Ectodermal cell (in vitro differentiated cells): ENCODE measurements around the gene MRS2.
"Not testable (repeated sequence)": the region's sequence is repeated elsewhere in the genome, so short reads cannot be mapped to it uniquely, and the experiment has no call there.

Experiments used
- H3K27ac ChIP-seq: 2 replicates; pipeline ENCODE4 v1.7.0; 2013; ENCODE audit warnings: mild to moderate bottlenecking, low read depth, low read length; ENCODE audit not compliant: insufficient read depth, poor library complexity, severe bottlenecking
- H3K27me3 ChIP-seq: 2 replicates; pipeline ENCODE4 v1.7.0; 2013; ENCODE audit warnings: mild to moderate bottlenecking, low read length; ENCODE audit not compliant: insufficient read depth, control insufficient read depth, poor library complexity, severe bottlenecking
- H3K36me3 ChIP-seq: one replicate; pipeline ENCODE4 v1.7.0; 2013; ENCODE audit warnings: low read length; ENCODE audit not compliant: control insufficient read depth, insufficient read depth
- H3K4me1 ChIP-seq: one replicate; pipeline ENCODE4 v1.7.0; 2013; ENCODE audit warnings: low read length; ENCODE audit not compliant: control insufficient read depth, insufficient read depth
- H3K4me3 ChIP-seq: 2 replicates; pipeline ENCODE4 v1.7.0; 2013; ENCODE audit warnings: low read depth, low read length, control low read depth; ENCODE audit not compliant: insufficient read depth
- H3K9me3 ChIP-seq: 2 replicates; pipeline ENCODE4 v1.7.0; 2013; ENCODE audit warnings: mild to moderate bottlenecking, low read length, moderate library complexity; ENCODE audit not compliant: control insufficient read depth
- WGBS, 2 experiments: methylation state at CpG; one replicate each; pipeline ENCODE4 v1.1.7; 2013; ENCODE audit warnings: missing lambda C conversion rate in 2 of 2; 5-methylcytosine and 5-hydroxymethylcytosine counted together

The MRS2 gene

GRCh38 chr6:24374612-24375011, 28.1 kb upstream of the MRS2 start:
- Histone ChIP-seq H3K9me3 (no peaks in the 10 kb centered on the region), H3K4me1 (no peaks in the 10 kb centered on the region), H3K4me3 (no peak overlapping the region), H3K27me3 (no peaks in the 10 kb centered on the region), H3K27ac (no peak overlapping the region), H3K36me3 (no peaks in the 10 kb centered on the region)
- WGBS, 2 experiments: 92 to 93% methylated on average over 6 of the region's 6 CpGs

- H3K4me1 ChIP-seq: no peaks in the 10 kb centered on the region
- no peaks in the 10 kb centered on the region for H3K27me3 ChIP-seq
- H3K36me3 ChIP-seq: no peaks in the 10 kb centered on the region
- H3K4me3 ChIP-seq: no peak overlapping the region
- H3K27ac ChIP-seq: no peak overlapping the region
- H3K9me3 ChIP-seq: no peaks in the 10 kb centered on the region
- WGBS, 2 experiments: 71% methylated on average over 4 of the region's 4 CpGs
Measured at GRCh38 chr6:24376871-24377270, 25.9 kb upstream of the MRS2 start.

- Histone ChIP-seq H3K4me1 (no peaks in the 10 kb centered on the region), H3K27me3 (no peaks in the 10 kb centered on the region), H3K4me3 (no peak overlapping the region), H3K9me3 (no peaks in the 10 kb centered on the region), H3K27ac (no peak overlapping the region), H3K36me3 (no peaks in the 10 kb centered on the region)
- 92% methylated on average over 1 of the region's 1 CpG for WGBS, 2 experiments
Measured at GRCh38 chr6:24378473-24379097, 24.2 kb upstream of the MRS2 start.

- 89 to 93% methylated on average over 4 of the region's 4 CpGs for WGBS, 2 experiments
- Histone ChIP-seq H3K27ac (no peak overlapping the region), H3K4me3 (no peak overlapping the region), H3K27me3 (no peaks in the 10 kb centered on the region), H3K9me3 (no peaks in the 10 kb centered on the region), H3K36me3 (no peaks in the 10 kb centered on the region), H3K4me1 (no peaks in the 10 kb centered on the region)
Measured at GRCh38 chr6:24381476-24382219, 21.1 kb upstream of the MRS2 start.

GRCh38 chr6:24382220-24382540, 20.6 kb upstream of the MRS2 start:
- Histone ChIP-seq H3K36me3 (no peaks in the 10 kb centered on the region), H3K27ac (no peak overlapping the region)
- WGBS, 2 experiments: 100% methylated on average over 1 of the region's 1 CpG

GRCh38 chr6:24382891-24383494, 19.7 kb upstream of the MRS2 start:
- not testable (repeated sequence) for H3K36me3 ChIP-seq, H3K27ac ChIP-seq, H3K4me3 ChIP-seq, H3K27me3 ChIP-seq, H3K9me3 ChIP-seq, H3K4me1 ChIP-seq
- WGBS, 2 experiments: 92 to 95% methylated on average over 7 to 9 of the region's 9 CpGs

More at GRCh38 chr6:24382220-24382540, 20.6 kb upstream of the MRS2 start:
- Histone ChIP-seq H3K27me3 (no peaks in the 10 kb centered on the region), H3K9me3 (no peaks in the 10 kb centered on the region), H3K4me1 (no peaks in the 10 kb centered on the region), H3K4me3 (no peak overlapping the region)

- H3K9me3 ChIP-seq, H3K27me3 ChIP-seq, H3K36me3 ChIP-seq, H3K27ac ChIP-seq, H3K4me3 ChIP-seq, H3K4me1 ChIP-seq: not testable (repeated sequence)
- WGBS, 2 experiments: 90 to 94% methylated on average over 4 to 5 of the region's 5 CpGs
Measured at GRCh38 chr6:24384369-24385130, 18.2 kb upstream of the MRS2 start.

GRCh38 chr6:24385536-24386269, 17.0 kb upstream of the MRS2 start:
- H3K4me3 ChIP-seq: no peak overlapping the region
- no peaks in the 10 kb centered on the region for H3K36me3 ChIP-seq
- H3K27ac ChIP-seq: no peak overlapping the region
- H3K9me3 ChIP-seq: no peaks in the 10 kb centered on the region
- WGBS, 2 experiments: 91 to 92% methylated on average over 8 of the region's 8 CpGs
- H3K27me3 ChIP-seq: no peaks in the 10 kb centered on the region
- no peaks in the 10 kb centered on the region for H3K4me1 ChIP-seq

GRCh38 chr6:24387818-24388217, 14.9 kb upstream of the MRS2 start:
- H3K27me3 ChIP-seq: no peaks in the 10 kb centered on the region
- H3K36me3 ChIP-seq: no peaks in the 10 kb centered on the region
- H3K27ac ChIP-seq: no peak overlapping the region
- H3K9me3 ChIP-seq: no peaks in the 10 kb centered on the region
- no peaks in the 10 kb centered on the region for H3K4me1 ChIP-seq
- no peak overlapping the region for H3K4me3 ChIP-seq
- 83 to 88% methylated on average over 1 of the region's 1 CpG for WGBS, 2 experiments
